ENCODE data around the gene ARNT2.
"Not testable (repeated sequence)": the region's sequence is repeated elsewhere in the genome, so short reads cannot be mapped to it uniquely, and the experiment has no call there.

ARNT2 gene

DNA sequence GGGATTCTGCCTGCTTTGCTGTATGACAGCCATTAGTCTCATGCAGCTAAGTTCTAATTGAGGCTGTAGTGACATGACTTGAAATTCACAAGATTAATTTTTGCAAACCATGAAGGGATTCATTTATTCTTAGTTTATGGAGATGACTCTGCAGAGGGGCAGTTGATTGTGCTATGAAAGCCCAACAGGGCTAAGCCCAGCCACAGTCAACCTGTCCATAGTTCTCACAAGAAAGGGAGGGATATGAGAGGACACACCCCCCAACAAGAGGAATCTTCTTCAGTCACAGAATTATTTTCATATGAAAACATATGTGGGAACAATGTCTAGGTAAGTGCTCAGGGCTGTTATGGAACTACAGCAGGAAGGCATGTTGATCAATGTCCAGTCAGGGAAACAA lies 229.0 kb downstream of the ARNT2 start:
- DNase-seq: no peak

DNA sequence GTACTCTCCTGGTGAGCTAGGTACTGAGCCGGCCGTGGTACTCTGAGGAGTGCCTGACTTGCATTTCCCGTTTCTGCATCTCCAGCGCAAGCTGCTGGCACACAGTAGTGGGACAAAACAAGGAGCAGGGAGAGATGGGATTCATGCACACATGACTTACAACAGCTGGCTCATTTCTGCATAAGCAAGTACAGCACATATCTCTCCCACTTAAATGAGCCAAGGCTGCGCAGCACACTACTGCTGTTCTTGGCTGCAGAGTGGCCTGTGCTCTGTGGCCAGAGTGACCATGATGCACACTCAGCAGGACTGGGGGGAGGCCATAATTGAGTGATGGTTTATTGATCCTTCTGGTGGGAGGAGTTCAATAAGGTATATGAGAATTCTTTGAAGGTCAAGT lies 231.8 kb downstream of the ARNT2 start:
- no peak for DNase-seq

DNA sequence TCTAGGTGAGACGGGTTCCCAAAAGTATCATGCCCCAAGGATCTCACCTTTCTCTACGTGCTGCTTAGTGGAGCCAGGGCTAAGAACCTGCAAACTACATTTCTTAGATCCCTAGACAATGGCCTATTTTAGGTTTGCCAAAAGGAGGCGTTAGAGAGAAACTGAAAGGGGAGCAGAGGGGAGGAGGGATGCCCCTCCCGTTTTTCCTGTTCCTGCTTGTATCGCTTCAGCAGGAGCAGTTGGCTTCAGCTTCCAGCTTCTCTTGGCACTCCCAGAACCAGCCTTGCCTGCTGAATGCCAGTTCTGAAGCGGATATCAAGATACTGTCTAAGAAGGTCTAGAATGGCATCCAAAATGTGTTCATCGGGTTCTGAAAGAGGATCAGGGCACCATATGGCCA lies 232.5 kb downstream of the ARNT2 start:
- no peak for DNase-seq

DNA sequence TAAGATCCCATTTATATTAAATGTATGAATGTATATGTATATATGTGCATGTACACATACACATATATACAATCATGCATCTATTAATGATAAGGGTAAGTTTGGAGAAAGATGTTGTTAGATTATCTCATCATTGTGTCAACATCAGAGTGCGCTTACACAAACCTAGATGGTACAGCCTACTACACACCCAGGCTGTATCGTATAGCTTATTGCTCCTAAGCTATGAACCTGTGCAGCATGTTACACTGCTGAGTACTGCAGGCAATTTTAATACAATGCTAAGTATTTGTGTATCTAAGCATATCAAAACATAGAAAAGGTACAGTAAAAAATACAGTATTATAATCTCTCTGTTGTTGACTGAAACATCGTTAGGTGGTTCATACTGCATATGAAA lies 233.6 kb downstream of the ARNT2 start:
- no peak for DNase-seq

DNA sequence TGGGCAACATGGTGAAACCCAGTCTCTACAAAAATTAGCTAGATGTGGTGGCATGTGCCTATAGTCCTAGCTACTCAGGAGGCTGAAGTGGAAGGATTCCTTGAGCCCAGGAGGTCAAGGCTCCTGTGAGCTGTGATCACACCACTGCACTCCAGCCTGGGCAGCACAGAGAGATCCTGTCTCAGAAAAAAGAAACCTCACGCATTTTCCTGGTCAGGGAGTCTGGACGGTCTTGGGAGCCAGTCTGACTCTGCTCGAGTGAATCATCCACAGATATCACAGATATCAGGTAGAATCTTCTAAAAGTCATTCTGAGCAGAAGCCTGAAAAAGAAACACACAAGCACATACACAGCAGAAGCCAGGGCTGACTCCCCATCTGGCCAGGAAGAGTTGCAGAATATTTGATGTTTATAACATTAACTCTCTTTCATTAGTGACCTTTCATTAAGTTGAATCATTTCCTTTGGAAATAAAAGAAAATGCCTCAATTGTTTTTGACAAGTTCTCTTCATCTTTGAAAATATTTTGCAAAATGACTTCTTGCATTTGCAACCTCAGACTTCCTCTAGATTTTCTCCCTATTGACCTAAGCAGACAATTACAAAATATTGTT lies 234.5 kb downstream of the ARNT2 start:
- DNase-seq: no peak

DNA sequence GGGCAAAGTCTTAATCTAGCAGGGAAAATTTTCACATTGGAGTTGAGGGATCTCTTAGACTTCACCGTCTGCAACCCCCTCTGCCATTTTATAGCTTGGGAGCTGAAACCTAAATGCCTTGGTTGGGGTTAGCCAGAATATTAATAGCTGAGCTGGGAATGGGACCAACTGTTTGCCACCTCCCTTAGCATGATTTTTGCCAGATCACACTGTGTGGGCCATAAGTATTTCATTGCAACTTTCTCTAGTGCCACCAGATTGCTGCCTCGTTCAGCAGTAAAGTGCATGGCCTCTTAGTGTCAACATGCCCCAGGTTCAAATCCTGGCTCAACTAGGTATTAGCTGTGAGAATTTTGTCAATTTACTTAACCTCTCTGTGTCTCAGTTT lies 235.0 kb downstream of the ARNT2 start:
- DNase-seq: no peak

DNA sequence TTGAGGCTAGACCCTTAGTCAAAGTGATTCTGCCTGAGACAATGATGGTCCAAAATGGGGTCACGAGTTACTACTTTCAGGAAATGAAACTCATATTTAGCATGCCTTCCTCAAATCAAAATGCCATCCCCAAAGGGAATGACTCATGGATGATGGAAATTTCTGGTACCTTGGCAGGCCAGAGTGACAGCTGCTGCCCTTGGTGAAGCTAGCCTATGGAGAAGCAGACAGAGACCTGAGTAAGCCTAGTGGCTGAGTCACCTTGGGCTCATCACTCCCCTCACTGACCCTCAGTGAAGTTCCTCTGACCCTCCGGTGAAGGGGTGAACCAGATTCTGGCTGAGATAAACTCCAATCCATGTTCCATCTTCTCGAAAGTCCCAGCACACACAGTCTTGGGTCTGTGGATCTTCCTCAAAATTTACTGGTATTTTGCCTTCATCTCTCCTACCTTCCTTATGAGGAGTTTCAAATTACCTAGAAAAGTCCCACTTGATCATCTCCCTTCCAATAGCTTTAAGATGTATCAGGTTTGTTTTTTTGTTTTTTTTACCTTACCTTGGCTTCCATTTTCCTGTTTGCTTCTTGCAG lies 236.4 kb downstream of the ARNT2 start:
- no peak for DNase-seq

DNA sequence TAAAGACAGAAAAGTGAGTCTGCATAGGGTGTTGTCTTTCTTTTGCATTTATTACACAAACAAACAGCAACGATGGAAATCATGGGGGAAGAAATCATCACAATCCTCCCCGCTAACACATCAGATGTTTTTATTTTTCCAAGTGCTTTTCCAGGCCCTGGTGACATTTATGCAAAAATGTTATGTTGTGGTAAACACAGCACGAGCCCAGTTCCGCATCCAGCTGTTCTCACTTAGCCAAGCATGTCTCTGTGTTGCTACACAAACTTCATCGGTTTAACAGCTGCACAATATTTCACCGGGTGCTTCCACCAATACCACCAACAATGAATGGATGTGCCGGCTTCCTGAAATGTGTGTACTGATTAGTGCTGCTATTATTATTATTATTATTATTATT lies 237.2 kb downstream of the ARNT2 start:
- DNase-seq: no peak

DNA sequence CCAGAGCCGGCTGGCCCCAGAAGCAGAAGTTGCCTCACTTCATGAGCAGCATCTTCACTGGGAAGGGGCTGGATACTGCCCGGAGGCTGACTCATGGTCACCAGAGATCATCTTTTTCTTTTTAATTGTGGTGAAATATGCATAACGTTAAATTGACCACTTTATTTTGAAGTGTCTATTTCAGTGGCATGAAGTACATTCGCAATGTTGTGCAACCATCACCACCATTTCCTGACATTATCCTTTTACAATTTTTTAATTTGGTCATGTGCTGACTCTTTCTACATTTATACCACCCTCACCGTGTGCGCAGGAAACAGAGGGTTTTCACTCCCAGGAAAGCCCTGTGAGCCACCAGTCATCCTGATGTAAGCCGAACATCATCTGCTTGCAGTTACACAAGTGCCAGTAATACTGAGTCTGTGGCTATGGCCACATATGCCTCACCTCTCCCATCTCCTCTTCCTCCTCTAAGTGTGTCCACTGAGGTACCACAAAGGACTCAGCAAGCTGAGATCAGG lies 239.3 kb downstream of the ARNT2 start:
- peak; percentile 73 for DNase-seq

DNA sequence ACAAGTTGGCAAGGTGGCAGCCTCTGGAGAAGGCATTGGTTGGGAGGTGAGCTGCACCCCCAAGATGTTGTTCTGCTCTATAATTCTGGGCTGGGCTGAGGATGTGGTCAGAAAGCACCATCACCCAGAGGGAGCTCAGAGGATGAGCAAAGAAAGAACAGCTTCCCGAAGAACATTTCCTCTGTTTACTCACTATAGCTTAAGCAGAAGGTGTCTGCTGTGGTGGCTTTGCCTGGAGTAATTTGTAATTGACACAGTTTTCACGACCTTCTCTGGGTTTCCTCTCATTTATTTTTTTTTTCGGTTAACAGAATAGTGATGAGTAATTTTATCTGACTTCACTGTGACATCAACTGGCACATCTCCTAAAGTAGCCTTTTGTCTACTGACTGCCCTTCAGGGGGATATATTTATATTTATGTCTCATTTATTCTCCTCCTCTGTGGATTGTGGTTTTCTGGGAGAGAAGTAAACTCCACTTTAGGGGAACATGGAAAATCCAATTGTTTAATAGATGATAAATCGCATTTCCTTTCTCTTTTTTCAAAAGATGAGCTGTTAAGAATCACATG lies 241.4 kb downstream of the ARNT2 start:
- DNase-seq: peak; percentile 13

DNA sequence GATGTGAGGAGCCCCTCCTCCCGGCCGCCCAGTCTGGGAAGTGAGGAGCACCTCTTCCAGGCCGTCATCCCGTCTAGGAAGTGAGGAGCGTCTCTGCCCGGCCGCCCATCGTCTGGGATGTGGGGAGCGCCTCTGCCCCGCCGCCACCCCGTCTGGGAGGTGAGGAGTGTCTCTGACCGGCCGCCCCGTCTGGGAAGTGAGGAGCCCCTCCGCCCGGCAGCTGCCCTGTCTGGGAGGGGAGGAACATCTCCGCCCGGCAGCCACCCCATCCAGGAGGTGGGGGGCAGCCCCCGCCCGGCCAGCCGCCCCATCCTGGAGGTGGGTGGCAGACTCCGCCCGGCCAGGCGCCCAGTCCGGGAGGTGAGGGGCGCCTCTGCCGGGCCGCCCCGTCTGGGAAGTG lies 243.2 kb downstream of the ARNT2 start:
- DNase-seq: not testable (repeated sequence)

All from hematopoietic multipotent progenitor cell treated with erythropoietin and hydrocortisone succinate and interleukin-3 and kit ligand, for 4 days (in vitro differentiated cells).